Brain microvascular endothelial cell (primary cell): Measurements from ENCODE around the gene CARS1.
A peak's percentile ranks its signal among the peaks of the same experiment; 100 is the strongest.

Experiments used
- DNase-seq: peaks from one replicate; pipeline ENCODE4 v3.0.0-alpha.2; 2020
- H3K27ac ChIP-seq: fragments of 250-450 bp; sonication (Bioruptor Pico); 2 replicates; pipeline ENCODE4 v1.5.1; 2020; ENCODE audit warnings: mild to moderate bottlenecking, moderate library complexity
- H3K27me3 ChIP-seq: fragments of 250-450 bp; sonication (Bioruptor Pico); replicated peaks from 2 replicates; pipeline ENCODE4 v1.5.1; 2020; ENCODE audit warnings: mild to moderate bottlenecking
- H3K36me3 ChIP-seq: fragments of 250-450 bp; sonication (Bioruptor Pico); replicated peaks from 2 replicates; pipeline ENCODE4 v1.5.1; 2020; ENCODE audit warnings: mild to moderate bottlenecking
- H3K4me3 ChIP-seq: 2 replicates; pipeline ENCODE4 v1.5.1; 2011; ENCODE audit warnings: low read depth, mild to moderate bottlenecking, control low read depth, low read length, moderate library complexity
- CTCF ChIP-seq: IDR thresholded peaks from 2 replicates; pipeline ENCODE4 v1.5.1; 2011; ENCODE audit warnings: low read depth, mild to moderate bottlenecking, moderate library complexity, low read length, control low read depth, inconsistent platforms; ENCODE audit errors: missing control alignments
- in situ Hi-C: cut with HindIII; loops from 2 replicates; pipeline ENCODE4 v1.10.0; 2017; ENCODE audit warnings: low sequenced_read_pairs, low pct_ligation_motif_present

The CARS1 gene

GRCh38 chr11:3102641-3102921, 45.4 kb upstream of the CARS1 start:
- no peak overlapping the region for H3K27ac ChIP-seq
- TF ChIP-seq CTCF, result no peak
- in situ Hi-C loops, result no loop called here
- no peak for DNase-seq
- H3K36me3 ChIP-seq, result no peaks in the 10 kb centered on the region
- H3K4me3 ChIP-seq, result no peak overlapping the region
- H3K27me3 ChIP-seq, result no peaks in the 10 kb centered on the region

- H3K36me3 ChIP-seq, result no peaks in the 10 kb centered on the region
- H3K27ac ChIP-seq, result no peak overlapping the region
- in situ Hi-C loops, result no loop called here
- no peak for DNase-seq
- no peak for TF ChIP-seq CTCF
- H3K4me3 ChIP-seq, result no peak overlapping the region
- H3K27me3 ChIP-seq, result no peaks in the 10 kb centered on the region
Observed at GRCh38 chr11:3101921-3102640, 44.9 kb upstream of the CARS1 start.

GRCh38 chr11:3099178-3099577, 42.0 kb upstream of the CARS1 start:
- no peak overlapping the region for H3K4me3 ChIP-seq
- no peak overlapping the region for H3K27ac ChIP-seq
- DNase-seq, result no peak
- H3K36me3 ChIP-seq, result no peaks in the 10 kb centered on the region
- H3K27me3 ChIP-seq, result no peaks in the 10 kb centered on the region
- in situ Hi-C loops, result no loop called here
- no peak for TF ChIP-seq CTCF

- DNase-seq, result no peak
- Histone ChIP-seq H3K27ac (no peak overlapping the region), H3K4me3 (no peak overlapping the region), H3K36me3 (peaks cover 2% of the 10 kb centered on the region), H3K27me3 (no peaks in the 10 kb centered on the region)
- in situ Hi-C loops, result no loop called here
- TF ChIP-seq CTCF, result no peak
Observed at GRCh38 chr11:3096909-3097530, 39.8 kb upstream of the CARS1 start.

- Histone ChIP-seq H3K27me3 (no peaks in the 10 kb centered on the region), H3K36me3 (peaks cover 2% of the 10 kb centered on the region), H3K27ac (peak overlapping the region; percentile 69), H3K4me3 (peak overlapping the region; percentile 30)
- in situ Hi-C loops, result no loop called here
- DNase-seq, result peak; percentile 75
- TF ChIP-seq CTCF, result no peak
Observed at GRCh38 chr11:3095712-3096361, 38.6 kb upstream of the CARS1 start.
